ENCODE measurements around the gene KIF20B. TPM values are rescaled to one million over a fixed set of nuclear protein-coding genes. Genes with fewer than 3 reads are reported as not detected.
"Not testable (repeated sequence)": the region's sequence is repeated elsewhere in the genome, so short reads cannot be mapped to it uniquely, and the experiment has no call there.

The KIF20B gene
- polyA plus RNA-seq, 5 donors = 8.6 to 32.2 (median 20.5) TPM

GRCh38 chr10:89771684-89772083, 70.3 kb downstream of the KIF20B start:
- no peak for DNase-seq

GRCh38 chr10:89773081-89773480, 71.7 kb downstream of the KIF20B start:
- DNase-seq = no peak

GRCh38 chr10:89776665-89777064, 75.3 kb downstream of the KIF20B start:
- DNase-seq = no peak

- DNase-seq = no peak
Measured at GRCh38 chr10:89782470-89782869, 81.1 kb downstream of the KIF20B start.

- DNase-seq = no peak
Measured at GRCh38 chr10:89783406-89783805, 82.0 kb downstream of the KIF20B start.

- DNase-seq = no peak
Measured at GRCh38 chr10:89785095-89785494, 83.7 kb downstream of the KIF20B start.

- DNase-seq = no peak
Measured at GRCh38 chr10:89789188-89789877, 87.9 kb downstream of the KIF20B start.

- no peak for DNase-seq
Measured at GRCh38 chr10:89792187-89792586, 90.8 kb downstream of the KIF20B start.

- peak; percentile 45 to 64 for DNase-seq
Measured at GRCh38 chr10:89793649-89794254, 92.4 kb downstream of the KIF20B start.

GRCh38 chr10:89795840-89796239, 94.5 kb downstream of the KIF20B start:
- DNase-seq = no peak

- DNase-seq = no peak
Measured at GRCh38 chr10:89798092-89798491, 96.7 kb downstream of the KIF20B start.

- DNase-seq = no peak
Measured at GRCh38 chr10:89799573-89799972, 98.2 kb downstream of the KIF20B start.

- no peak for DNase-seq
Measured at GRCh38 chr10:89805599-89806013, 104.2 kb downstream of the KIF20B start.

GRCh38 chr10:89808842-89809241, 107.5 kb downstream of the KIF20B start:
- DNase-seq = no peak

- DNase-seq = no peak
Measured at GRCh38 chr10:89809766-89810165, 108.4 kb downstream of the KIF20B start.

- no peak for DNase-seq
Measured at GRCh38 chr10:89810908-89811525, 109.6 kb downstream of the KIF20B start.

GRCh38 chr10:89813546-89813945, 112.2 kb downstream of the KIF20B start:
- no peak for DNase-seq

GRCh38 chr10:89814278-89814677, 112.9 kb downstream of the KIF20B start:
- no peak for DNase-seq

GRCh38 chr10:89815049-89815853, 113.9 kb downstream of the KIF20B start:
- DNase-seq = no peak

GRCh38 chr10:89819008-89819407, 117.6 kb downstream of the KIF20B start:
- not testable (repeated sequence) for DNase-seq

All from right lung (tissue), 5 donors.